WERI-Rb-1 (cell line): ENCODE results near the gene SUGP2.

Source experiments
- DNase-seq: peaks from one replicate; pipeline ENCODE4 v3.0.0-alpha.2; 2020
- H3K27ac ChIP-seq: fragments of 250-450 bp; sonication (Bioruptor Pico); 2 replicates; pipeline ENCODE4 v1.5.1; 2020; ENCODE audit warnings: mild to moderate bottlenecking, moderate library complexity
- H3K27me3 ChIP-seq: fragments of 250-450 bp; sonication (Bioruptor Pico); 2 replicates; pipeline ENCODE4 v1.5.1; 2021; ENCODE audit warnings: mild to moderate bottlenecking, low read depth, moderate library complexity; ENCODE audit not compliant: insufficient read depth, severe bottlenecking
- H3K36me3 ChIP-seq: fragments of 250-450 bp; sonication (Bioruptor Pico); 2 replicates; pipeline ENCODE4 v1.5.1; 2020; ENCODE audit warnings: mild to moderate bottlenecking, moderate library complexity
- H3K4me3 ChIP-seq: 2 replicates; pipeline ENCODE4 v1.5.1; 2011; ENCODE audit warnings: low read depth, mild to moderate bottlenecking, control low read depth, low read length
- H3K9me3 ChIP-seq: fragments of 250-450 bp; sonication (Bioruptor Pico); 2 replicates; pipeline ENCODE4 v1.5.1; 2021; ENCODE audit warnings: mild to moderate bottlenecking, moderate library complexity; ENCODE audit not compliant: severe bottlenecking
- CTCF ChIP-seq: IDR thresholded peaks from 2 replicates; pipeline ENCODE4 v1.5.1; 2011; ENCODE audit warnings: low read depth, mild to moderate bottlenecking, control low read depth, inconsistent platforms, low read length

SUGP2 gene

GRCh38 chr19:18984251-18984650 is 49.1 kb downstream of the SUGP2 start:
- no peaks in the 10 kb centered on the region for H3K27me3 ChIP-seq
- H3K27ac ChIP-seq, result no peak overlapping the region
- DNase-seq, result no peak
- no peak overlapping the region for H3K4me3 ChIP-seq
- no peak for TF ChIP-seq CTCF
- H3K36me3 ChIP-seq, result no peaks in the 10 kb centered on the region
- H3K9me3 ChIP-seq, result no peaks in the 10 kb centered on the region

GRCh38 chr19:18982669-18983068 is 50.6 kb downstream of the SUGP2 start:
- Histone ChIP-seq H3K9me3 (no peaks in the 10 kb centered on the region), H3K27me3 (no peaks in the 10 kb centered on the region), H3K36me3 (no peaks in the 10 kb centered on the region), H3K4me3 (no peak overlapping the region), H3K27ac (no peak overlapping the region)
- DNase-seq, result no peak
- TF ChIP-seq CTCF, result no peak

- TF ChIP-seq CTCF, result no peak
- Histone ChIP-seq H3K36me3 (no peaks in the 10 kb centered on the region), H3K27me3 (no peaks in the 10 kb centered on the region), H3K9me3 (no peaks in the 10 kb centered on the region), H3K4me3 (no peak overlapping the region), H3K27ac (no peak overlapping the region)
- DNase-seq, result no peak
Observed at GRCh38 chr19:18980432-18981020, 52.8 kb downstream of the SUGP2 start.

- Histone ChIP-seq H3K27ac (no peak overlapping the region), H3K27me3 (no peaks in the 10 kb centered on the region), H3K36me3 (no peaks in the 10 kb centered on the region), H3K9me3 (no peaks in the 10 kb centered on the region), H3K4me3 (no peak overlapping the region)
- TF ChIP-seq CTCF, result no peak
- no peak for DNase-seq
Observed at GRCh38 chr19:18978616-18979015, 54.7 kb downstream of the SUGP2 start.

- Histone ChIP-seq H3K27me3 (no peaks in the 10 kb centered on the region), H3K36me3 (no peaks in the 10 kb centered on the region), H3K27ac (no peak overlapping the region), H3K9me3 (no peaks in the 10 kb centered on the region), H3K4me3 (no peak overlapping the region)
- no peak for DNase-seq
- no peak for TF ChIP-seq CTCF
Observed at GRCh38 chr19:18975869-18976268, 57.4 kb downstream of the SUGP2 start.

GRCh38 chr19:18975011-18975410 is 58.3 kb downstream of the SUGP2 start:
- TF ChIP-seq CTCF, result no peak
- Histone ChIP-seq H3K4me3 (no peak overlapping the region), H3K27ac (no peak overlapping the region), H3K36me3 (no peaks in the 10 kb centered on the region), H3K27me3 (no peaks in the 10 kb centered on the region), H3K9me3 (no peaks in the 10 kb centered on the region)
- DNase-seq, result no peak
